Psoas muscle (tissue), 8 donors: ENCODE measurements around the gene LHX3. TPM values are rescaled to one million over a fixed set of nuclear protein-coding genes. Genes with fewer than 3 reads are reported as not detected.

ENCODE experiments used
- ATAC-seq, 4 donors: fragments of 200-7000 bp; cut with Tn5 transposase; one replicate each; pipeline ENCODE4 v1.9.1; 2020; ENCODE audit warnings: moderate library complexity in 3 of 4, mild to moderate bottlenecking in 2 of 4
- DNase-seq, 2 donors: peaks; one replicate each; pipeline ENCODE4 v3.0.0-alpha.2; 2020
- H3K27ac ChIP-seq: fragments of 200-600 bp; one replicate; pipeline ENCODE4 v1.8.0; 2022
- H3K27me3 ChIP-seq, 3 donors: fragments of 200-600 bp in 1 of 3; one replicate each; pipeline versions ENCODE4 v1.6.1 to v1.8.0; 2013 to 2022; ENCODE audit warnings: low read length in 2 of 3, mild to moderate bottlenecking in 2 of 3, moderate library complexity in 1 of 3; ENCODE audit not compliant: insufficient read depth in 3 of 3
- H3K36me3 ChIP-seq, 2 donors: fragments of 200-600 bp in 1 of 2; one replicate each; pipeline versions ENCODE4 v1.6.1 to v1.8.0; 2013 to 2022; ENCODE audit warnings: low read depth in 1 of 2, mild to moderate bottlenecking in 1 of 2, moderate library complexity in 1 of 2; ENCODE audit not compliant: insufficient read depth in 1 of 2
- H3K4me1 ChIP-seq: fragments of 200-600 bp; one replicate; pipeline ENCODE4 v1.8.0; 2022
- H3K4me3 ChIP-seq: fragments of 200-600 bp; one replicate; pipeline ENCODE4 v1.8.0; 2022; ENCODE audit warnings: mild to moderate bottlenecking
- H3K9me3 ChIP-seq: fragments of 200-600 bp; one replicate; pipeline ENCODE4 v1.8.0; 2022
- CTCF ChIP-seq: fragments of 200-600 bp; IDR thresholded peaks from one replicate; pipeline ENCODE4 v1.8.0; 2022; ENCODE audit warnings: antibody characterized with exemption
- WGBS, 3 donors: extraction: QIAGEN DNeasy Blood & Tissue Kit; methylation state at CpG; one replicate each; pipeline versions ENCODE4 v1.1.6 to v1.1.7; 2013; 5-methylcytosine and 5-hydroxymethylcytosine counted together
- intact Hi-C, 2 donors: fragments of 100-400 bp; cut with DNase I; formaldehyde crosslinking; loops; one replicate each; pipeline versions ENCODE4 v1.11.0 to v1.14.2; 2022
- polyA plus RNA-seq, 3 donors: library from polyadenylated mRNA; stranded (reverse); fragments of 200-250 nt; gene quantifications; one replicate each; pipeline ENCODE4 v1.2.3, GENCODE V29; 2013
- total RNA-seq, 4 donors: library from RNA; stranded (reverse); fragmentation: NEBNext Ultra II Directional in 2 of 4; extraction: Animal tissue kit (Norgen Biotek cat#: 25700) in 2 of 4; gene quantifications; one replicate each; pipeline versions ENCODE4 v1.2.1 to v1.2.4, GENCODE V29; 2021 to 2023
- donor health status: healthy with polysubstance abuse.
- donor health status: DM: no; HTN: no; CAD: no; lungs with moderate emphysema.
- donor health status: Bipolar disorder and iron deficiency.
- donor health status: healthy.
- donor health status: DM: yes; HTN: yes; CAD: no.
- donor health status: DM: no; HTN: no; CAD: no.
- donor health status: DM: no; HTN: no; CAD: no.
- donor health status: DM: yes; HTN: yes; CAD: no.

The LHX3 gene
- total and polyA plus RNA-seq, 7 donors = not detected

GRCh38 chr9:136209786-136210185 lies 4.9 kb upstream of the LHX3 start:
- Histone ChIP-seq H3K4me1 (no peaks in the 10 kb centered on the region), H3K27ac (no peak overlapping the region), H3K27me3 (peaks cover 0 to 10% (median 5%) of the 10 kb centered on the region in 3 donors), H3K36me3 (peaks cover 0 to 51% of the 10 kb centered on the region in 2 donors), H3K4me3 (no peak overlapping the region), H3K9me3 (no peaks in the 10 kb centered on the region)
- no peak for ATAC-seq
- 85 to 89% (median 86%) methylated on average over 17 of the region's 17 CpGs for WGBS, 3 donors
- no peak for TF ChIP-seq CTCF
- intact Hi-C loops = no loop called here
- DNase-seq = no peak

GRCh38 chr9:136209232-136209631 lies 4.3 kb upstream of the LHX3 start:
- WGBS, 3 donors = 93 to 95% (median 95%) methylated on average over 17 of the region's 17 CpGs

GRCh38 chr9:136208675-136209074 lies 3.7 kb upstream of the LHX3 start:
- ATAC-seq = no peak
- DNase-seq = no peak
- Histone ChIP-seq H3K36me3 (peaks cover 0 to 40% of the 10 kb centered on the region in 2 donors), H3K4me3 (no peak overlapping the region), H3K27me3 (peaks cover 0 to 21% (median 15%) of the 10 kb centered on the region in 3 donors), H3K9me3 (no peaks in the 10 kb centered on the region), H3K27ac (no peak overlapping the region), H3K4me1 (no peaks in the 10 kb centered on the region)
- 82 to 86% (median 84%) methylated on average over 17 of the region's 17 CpGs for WGBS, 3 donors
- intact Hi-C loops = no loop called here
- no peak for TF ChIP-seq CTCF

More at GRCh38 chr9:136209232-136209631, 4.3 kb upstream of the LHX3 start:
- Histone ChIP-seq H3K9me3 (no peaks in the 10 kb centered on the region), H3K4me3 (no peak overlapping the region), H3K27ac (no peak overlapping the region), H3K36me3 (peaks cover 0 to 45% of the 10 kb centered on the region in 2 donors), H3K27me3 (peaks cover 0 to 15% (median 10%) of the 10 kb centered on the region in 3 donors), H3K4me1 (no peaks in the 10 kb centered on the region)
- TF ChIP-seq CTCF = no peak
- DNase-seq (no peak), ATAC-seq (no peak)
- intact Hi-C loops = no loop called here

GRCh38 chr9:136207616-136208015 lies 2.7 kb upstream of the LHX3 start:
- Histone ChIP-seq H3K27me3 (peaks cover 0 to 31% (median 21%) of the 10 kb centered on the region in 3 donors), H3K27ac (no peak overlapping the region), H3K9me3 (no peaks in the 10 kb centered on the region), H3K4me3 (no peak overlapping the region), H3K36me3 (peaks cover 0 to 31% of the 10 kb centered on the region in 2 donors), H3K4me1 (no peaks in the 10 kb centered on the region)
- TF ChIP-seq CTCF = no peak
- ATAC-seq (no peak), DNase-seq (no peak)
- intact Hi-C loops = no loop called here
- 84 to 86% (median 85%) methylated on average over 9 of the region's 9 CpGs for WGBS, 3 donors
